ENCODE data around the gene COL5A1.

Gene COL5A1

GRCh38 chr9:134828892-134829291, 187.3 kb downstream of the COL5A1 start:
- Histone ChIP-seq H4K20me1 (ENCODE audit: insufficient read depth, low read length) (no peaks in the 10 kb centered on the region), H2AFZ (ENCODE audit: low read depth, low read length) (no peak overlapping the region), H3K9ac (ENCODE audit: low read depth, low read length) (no peak overlapping the region), H3K79me2 (ENCODE audit: insufficient read depth, low read length) (no peaks in the 10 kb centered on the region), H3K9me3 (ENCODE audit: insufficient read depth, low read length, severe bottlenecking) (no peaks in the 10 kb centered on the region), H3K36me3 (ENCODE audit: insufficient read depth, low read length) (no peaks in the 10 kb centered on the region), H3K4me2 (ENCODE audit: insufficient read depth, low read length) (no peak overlapping the region), H3K4me3 (ENCODE audit: low read depth in 1 of 2, low read length in 2 of 2) (no peak overlapping the region), H3K27me3 (ENCODE audit: insufficient read depth, low read length, poor library complexity) (no peaks in the 10 kb centered on the region), H3K27ac (ENCODE audit: low read length) (no peak overlapping the region), H3K4me1 (ENCODE audit: insufficient read depth, low read length) (no peaks in the 10 kb centered on the region)
- DNase-seq (no peak), ATAC-seq (ENCODE audit: insufficient read depth, low read depth) (no peak)
- TF ChIP-seq EZH2 (IDR thresholded peaks at IDR 0.05; ENCODE audit: borderline replicate concordance, low read depth, low read length, severe bottlenecking) (no peak), CTCF (IDR thresholded peaks at IDR 0.05; ENCODE audit: borderline replicate concordance, extremely low read depth, low read length, poor library complexity, severe bottlenecking) (no peak)

DNA sequence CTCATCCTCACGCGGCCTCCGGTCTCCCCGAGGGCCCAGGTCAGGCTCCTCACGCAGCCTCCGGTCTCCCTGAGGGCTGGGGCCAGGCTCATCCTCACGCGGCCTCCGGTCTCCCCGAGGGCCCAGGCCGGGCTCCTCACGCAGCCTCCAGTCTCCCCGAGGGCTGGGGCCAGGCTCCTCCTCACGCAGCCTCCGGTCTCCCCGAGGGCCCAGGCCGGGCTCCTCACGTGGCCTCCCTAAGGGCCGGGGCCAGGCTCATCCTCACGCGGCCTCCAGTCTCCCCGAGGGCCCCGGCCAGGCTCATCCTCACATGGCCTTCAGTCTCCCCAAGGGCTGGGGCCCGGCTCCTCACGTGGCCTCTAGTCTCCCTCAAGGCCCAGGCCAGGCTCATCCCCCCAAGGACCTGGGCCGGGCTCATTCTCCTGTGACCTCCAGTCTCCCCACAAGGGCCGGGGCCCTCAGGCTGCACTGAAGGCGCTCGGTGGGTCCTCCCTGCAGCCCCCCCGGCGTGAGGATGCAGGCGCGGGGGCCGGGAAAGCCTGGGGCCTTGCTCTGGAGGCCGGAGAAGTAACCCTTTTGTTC, 187.8 kb downstream of the COL5A1 start:
- Histone ChIP-seq H3K9ac (ENCODE audit: low read depth, low read length) (no peak overlapping the region), H3K9me3 (ENCODE audit: insufficient read depth, low read length, severe bottlenecking) (no peaks in the 10 kb centered on the region), H3K27me3 (ENCODE audit: insufficient read depth, low read length, poor library complexity) (no peaks in the 10 kb centered on the region), H3K79me2 (ENCODE audit: insufficient read depth, low read length) (no peaks in the 10 kb centered on the region), H2AFZ (ENCODE audit: low read depth, low read length) (no peak overlapping the region), H3K4me3 (ENCODE audit: low read depth in 1 of 2, low read length in 2 of 2) (no peak overlapping the region), H3K4me2 (ENCODE audit: insufficient read depth, low read length) (no peak overlapping the region), H3K36me3 (ENCODE audit: insufficient read depth, low read length) (no peaks in the 10 kb centered on the region), H3K4me1 (ENCODE audit: insufficient read depth, low read length) (no peaks in the 10 kb centered on the region), H4K20me1 (ENCODE audit: insufficient read depth, low read length) (no peaks in the 10 kb centered on the region), H3K27ac (ENCODE audit: low read length) (no peak overlapping the region)
- ATAC-seq (ENCODE audit: insufficient read depth, low read depth), result no peak
- TF ChIP-seq CTCF (IDR thresholded peaks at IDR 0.05; ENCODE audit: borderline replicate concordance, extremely low read depth, low read length, poor library complexity, severe bottlenecking) (no peak), EZH2 (IDR thresholded peaks at IDR 0.05; ENCODE audit: borderline replicate concordance, low read depth, low read length, severe bottlenecking) (no peak)
- DNase-seq, result no peak

DNA sequence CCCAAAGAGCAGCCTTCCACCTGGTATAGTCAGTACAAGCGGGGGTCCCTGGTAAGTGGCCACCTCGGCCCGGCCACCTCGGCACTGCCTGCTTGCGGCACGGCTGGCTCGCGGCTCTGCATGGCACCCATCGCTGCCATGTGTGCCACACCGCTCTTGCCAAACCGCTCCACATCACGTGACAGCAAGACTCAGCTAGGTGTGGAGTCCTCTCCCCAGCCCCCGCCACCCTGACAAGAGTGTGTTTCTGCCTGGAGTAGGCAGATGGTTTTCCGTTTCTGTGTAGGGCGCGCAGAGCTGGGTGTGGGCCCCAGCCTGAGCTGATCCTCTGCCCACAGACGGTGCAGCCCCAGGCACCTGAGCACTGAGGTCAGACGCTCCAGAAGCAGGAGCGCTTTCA, 188.5 kb downstream of the COL5A1 start:
- H2AFZ ChIP-seq (ENCODE audit: low read depth, low read length), result no peak overlapping the region
- TF ChIP-seq CTCF (IDR thresholded peaks at IDR 0.05; ENCODE audit: borderline replicate concordance, extremely low read depth, low read length, poor library complexity, severe bottlenecking) (no peak), EZH2 (IDR thresholded peaks at IDR 0.05; ENCODE audit: borderline replicate concordance, low read depth, low read length, severe bottlenecking) (no peak)

More for the DNA sequence above, 188.5 kb downstream of the COL5A1 start:
- Histone ChIP-seq H3K4me3 (ENCODE audit: low read depth in 1 of 2, low read length in 2 of 2) (no peak overlapping the region), H4K20me1 (ENCODE audit: insufficient read depth, low read length) (no peaks in the 10 kb centered on the region), H3K4me2 (ENCODE audit: insufficient read depth, low read length) (no peak overlapping the region), H3K9me3 (ENCODE audit: insufficient read depth, low read length, severe bottlenecking) (no peaks in the 10 kb centered on the region), H3K4me1 (ENCODE audit: insufficient read depth, low read length) (no peaks in the 10 kb centered on the region), H3K27ac (ENCODE audit: low read length) (no peak overlapping the region), H3K79me2 (ENCODE audit: insufficient read depth, low read length) (no peaks in the 10 kb centered on the region), H3K27me3 (ENCODE audit: insufficient read depth, low read length, poor library complexity) (no peaks in the 10 kb centered on the region), H3K9ac (ENCODE audit: low read depth, low read length) (no peak overlapping the region), H3K36me3 (ENCODE audit: insufficient read depth, low read length) (no peaks in the 10 kb centered on the region)
- ATAC-seq (ENCODE audit: insufficient read depth, low read depth) (no peak), DNase-seq (no peak)

Measured in DND-41 (cell line).